DOHH2 (cell line): ENCODE results near the gene NPAS3.

ENCODE experiments used
- H3F3A ChIP-seq: fragments of 200-600 bp; sonication (generic), shearing (Covaris generic); 2 replicates; pipeline ENCODE4 v1.6.0; 2016; ENCODE audit warnings: antibody characterized with exemption, mild to moderate bottlenecking; ENCODE audit not compliant: control insufficient read depth, insufficient read depth
- H3K27ac ChIP-seq: fragments of 200-600 bp; sonication (generic); 2 replicates; pipeline ENCODE4 v1.5.1; 2014; ENCODE audit warnings: low read depth, mild to moderate bottlenecking, low read length, moderate library complexity
- H3K27me3 ChIP-seq: fragments of 200-600 bp; sonication (generic); 2 replicates; pipeline ENCODE4 v1.6.1; 2014; ENCODE audit warnings: mild to moderate bottlenecking, low read length, mixed read lengths; ENCODE audit not compliant: control insufficient read depth
- H3K36me3 ChIP-seq: fragments of 200-600 bp; sonication (generic); 2 replicates; pipeline ENCODE4 v1.6.1; 2014; ENCODE audit warnings: mild to moderate bottlenecking, low read length, moderate library complexity, mixed read lengths; ENCODE audit not compliant: control insufficient read depth
- H3K4me1 ChIP-seq: fragments of 200-600 bp; sonication (generic); 2 replicates; pipeline ENCODE4 v1.6.1; 2014; ENCODE audit warnings: mild to moderate bottlenecking, low read length, mixed read lengths; ENCODE audit not compliant: control insufficient read depth
- H3K4me2 ChIP-seq: fragments of 200-600 bp; sonication (generic); 2 replicates; pipeline ENCODE4 v1.6.0; 2014; ENCODE audit warnings: mild to moderate bottlenecking, low read length, moderate library complexity
- H3K4me3 ChIP-seq: fragments of 200-600 bp; sonication (generic); 2 replicates; pipeline ENCODE4 v1.5.1; 2014; ENCODE audit warnings: mild to moderate bottlenecking, low read length, mixed read lengths
- H3K79me2 ChIP-seq: fragments of 200-600 bp; sonication (generic); 2 replicates; pipeline ENCODE4 v1.6.1; 2014; ENCODE audit warnings: mild to moderate bottlenecking, low read length, mixed read lengths; ENCODE audit not compliant: control insufficient read depth
- H3K9me2 ChIP-seq: fragments of 200-600 bp; sonication (generic); replicated peaks from 2 replicates; pipeline ENCODE4 v1.6.1; 2014; ENCODE audit warnings: mild to moderate bottlenecking, low read length, mixed read lengths; ENCODE audit not compliant: control insufficient read depth
- H3K9me3 ChIP-seq: fragments of 200-600 bp; sonication (generic); 2 replicates; pipeline ENCODE4 v1.6.1; 2014; ENCODE audit warnings: antibody characterized with exemption, low read length, mixed read lengths; ENCODE audit not compliant: control insufficient read depth, insufficient read depth
- H4K20me1 ChIP-seq: fragments of 200-600 bp; sonication (generic); 2 replicates; pipeline ENCODE4 v1.6.0; 2014; ENCODE audit warnings: low read depth, mild to moderate bottlenecking, antibody characterized with exemption, low read length, moderate library complexity; ENCODE audit not compliant: control insufficient read depth, insufficient read depth
- CTCF ChIP-seq: fragments of 200-600 bp; sonication (generic); IDR thresholded peaks from one replicate; pipeline ENCODE4 v1.5.1; 2014; ENCODE audit warnings: antibody characterized with exemption, mild to moderate bottlenecking, low read depth, low read length; ENCODE audit not compliant: poor library complexity, severe bottlenecking
- EZH2phosphoT487 ChIP-seq: fragments of 200-600 bp; sonication (generic); IDR thresholded peaks from 2 replicates; pipeline ENCODE4 v1.6.1; 2017; ENCODE audit warnings: borderline replicate concordance, mild to moderate bottlenecking, antibody characterized with exemption, low read length, moderate library complexity, mixed read lengths

The NPAS3 gene

GRCh38 chr14:33259764-33260163 is 321.1 kb downstream of the NPAS3 start:
- Histone ChIP-seq H3K4me1 (no peaks in the 10 kb centered on the region), H3K4me3 (no peak overlapping the region), H3K79me2 (no peaks in the 10 kb centered on the region), H3K27me3 (no peaks in the 10 kb centered on the region), H3K27ac (no peak overlapping the region), H3K9me2 (no peaks in the 10 kb centered on the region), H3K36me3 (no peaks in the 10 kb centered on the region), H4K20me1 (no peaks in the 10 kb centered on the region), H3K4me2 (no peak overlapping the region), H3K9me3 (no peaks in the 10 kb centered on the region), H3F3A (no peaks in the 10 kb centered on the region)
- no peak for TF ChIP-seq EZH2phosphoT487

- TF ChIP-seq EZH2phosphoT487 (no peak), CTCF (no peak)
- Histone ChIP-seq H3K4me1 (no peaks in the 10 kb centered on the region), H4K20me1 (no peaks in the 10 kb centered on the region), H3K4me3 (no peak overlapping the region), H3K36me3 (no peaks in the 10 kb centered on the region), H3K9me2 (no peaks in the 10 kb centered on the region), H3K4me2 (no peak overlapping the region), H3K9me3 (no peaks in the 10 kb centered on the region), H3K27me3 (no peaks in the 10 kb centered on the region), H3F3A (no peaks in the 10 kb centered on the region), H3K27ac (no peak overlapping the region), H3K79me2 (no peaks in the 10 kb centered on the region)
Observed at GRCh38 chr14:33271216-33271615, 332.5 kb downstream of the NPAS3 start.

GRCh38 chr14:33271891-33272290 is 333.2 kb downstream of the NPAS3 start:
- TF ChIP-seq CTCF, result no peak
- no peak for TF ChIP-seq EZH2phosphoT487
- no peaks in the 10 kb centered on the region for H3K9me2 ChIP-seq
- no peaks in the 10 kb centered on the region for H4K20me1 ChIP-seq
- H3K4me3 ChIP-seq, result no peak overlapping the region
- no peaks in the 10 kb centered on the region for H3F3A ChIP-seq
- no peaks in the 10 kb centered on the region for H3K4me1 ChIP-seq
- H3K27me3 ChIP-seq, result no peaks in the 10 kb centered on the region
- no peak overlapping the region for H3K4me2 ChIP-seq
- H3K36me3 ChIP-seq, result no peaks in the 10 kb centered on the region
- H3K27ac ChIP-seq, result no peak overlapping the region
- no peaks in the 10 kb centered on the region for H3K79me2 ChIP-seq
- H3K9me3 ChIP-seq, result no peaks in the 10 kb centered on the region

GRCh38 chr14:33273978-33274377 is 335.3 kb downstream of the NPAS3 start:
- H3K4me2 ChIP-seq, result no peak overlapping the region

More at GRCh38 chr14:33273978-33274377, 335.3 kb downstream of the NPAS3 start:
- Histone ChIP-seq H3K9me2 (no peaks in the 10 kb centered on the region), H3K9me3 (no peaks in the 10 kb centered on the region), H3K27ac (no peak overlapping the region), H3K79me2 (no peaks in the 10 kb centered on the region), H3K36me3 (no peaks in the 10 kb centered on the region), H3K4me1 (no peaks in the 10 kb centered on the region), H4K20me1 (no peaks in the 10 kb centered on the region), H3F3A (no peaks in the 10 kb centered on the region), H3K4me3 (no peak overlapping the region), H3K27me3 (no peaks in the 10 kb centered on the region)
- TF ChIP-seq CTCF, result no peak
- no peak for TF ChIP-seq EZH2phosphoT487
